K562 (cell line): Measurements from ENCODE around the gene GLT1D1. TPM values are rescaled to one million over a fixed set of nuclear protein-coding genes. Genes with fewer than 3 reads are reported as not detected.

Experiments used
- ATAC-seq: fragments of 200-7000 bp; cut with Tn5 transposase; 3 replicates; pipeline ENCODE4 v1.9.1; 2020; ENCODE audit warnings: moderate library complexity
- BruUV-seq: library from RNA; stranded (reverse); fragments of 400-500 nt; replicated peaks from 2 replicates; lab custom pipeline; 2021; lab: Mats Ljungman, UMichigan
- CTCF ChIA-PET: fragments of 300-600 bp; formaldehyde crosslinking; extraction: SDS; loops from one replicate; lab custom pipeline; 2021; ENCODE audit warnings: low intra/inter-chr PET ratio; lab: Yijun Ruan, JAX
- POLR2A ChIA-PET: fragments of 300-600, 350-650 bp; sonication (Branson Sonifier 250); formaldehyde crosslinking; extraction: SDS; loops from one replicate; lab custom pipeline; 2021; ENCODE audit warnings: antibody characterized with exemption, inconsistent platforms; lab: Yijun Ruan, JAX
- DNase-seq, 4 experiments: peaks; one replicate each; pipeline versions ENCODE4 v3.0.0 to v3.0.0-alpha.2; 2011 to 2018; ENCODE audit warnings: low spot score in 3 of 4, mixed read lengths in 3 of 4; ENCODE audit errors: extremely low read depth in 1 of 4
- FAIRE-seq: peaks from 2 replicates; lab custom pipeline; 2011; peaks lifted over from hg19 to GRCh38; lab: Jason Lieb, UNC
- H2AFZ ChIP-seq: 2 replicates; pipeline ENCODE4 v1.6.0; 2011; ENCODE audit warnings: low read depth, low read length, control low read depth, inconsistent platforms
- H3K27ac ChIP-seq: fragments of 200-600 bp; 3 replicates; pipeline ENCODE4 v1.8.0; 2011; ENCODE audit warnings: low read depth, mild to moderate bottlenecking, control low read depth, inconsistent platforms, low read length, moderate library complexity, mixed read lengths; ENCODE audit errors: extremely low read depth
- H3K27me3 ChIP-seq, 2 experiments: fragments of 300-600 bp in 1 of 2; 2 replicates in 1 of 2; 3 replicates in 1 of 2; pipeline versions ENCODE4 v1.6.0 to v1.8.0; 2011; ENCODE audit warnings: inconsistent platforms in 2 of 2, low read length in 2 of 2, mild to moderate bottlenecking in 1 of 2, mixed read lengths in 1 of 2, moderate library complexity in 1 of 2; ENCODE audit not compliant: control insufficient read depth in 2 of 2, insufficient read depth in 2 of 2
- H3K36me3 ChIP-seq: fragments of 300-600 bp; 3 replicates; pipeline ENCODE4 v1.8.0; 2011; ENCODE audit warnings: mild to moderate bottlenecking, low read length, inconsistent platforms; ENCODE audit not compliant: control insufficient read depth, insufficient read depth
- H3K4me1 ChIP-seq, 2 experiments: fragments of 200-600 bp in 1 of 2; replicated peaks in 1 of 2; 2 replicates in 1 of 2; 3 replicates in 1 of 2; pipeline versions ENCODE4 v1.5.1 to v1.8.0; 2011; ENCODE audit warnings: inconsistent platforms in 2 of 2, low read length in 2 of 2, mild to moderate bottlenecking in 1 of 2, mixed read lengths in 1 of 2, moderate library complexity in 1 of 2; ENCODE audit not compliant: control insufficient read depth in 2 of 2, insufficient read depth in 2 of 2
- H3K4me2 ChIP-seq: 2 replicates; pipeline ENCODE4 v1.6.1; 2011; ENCODE audit warnings: low read length, control low read depth, inconsistent platforms, mixed read lengths; ENCODE audit not compliant: insufficient read depth
- H3K4me3 ChIP-seq: fragments of 200-600 bp; sonication (generic), shearing (Covaris generic); 2 replicates; pipeline ENCODE4 v1.5.1; 2016; ENCODE audit warnings: control low read depth, inconsistent platforms
- H3K79me2 ChIP-seq: fragments of 200-600 bp; 3 replicates; pipeline ENCODE4 v1.8.0; 2011; ENCODE audit warnings: low read length, inconsistent platforms; ENCODE audit not compliant: control insufficient read depth, insufficient read depth
- H3K9ac ChIP-seq, 2 experiments: 2 replicates each; pipeline versions ENCODE4 v1.6.0 to v1.6.1; 2011; ENCODE audit warnings: low read depth in 2 of 2, low read length in 2 of 2, control low read depth in 1 of 2, inconsistent platforms in 1 of 2, mild to moderate bottlenecking in 1 of 2, mixed read lengths in 1 of 2; ENCODE audit not compliant: insufficient read depth in 1 of 2
- H3K9me1 ChIP-seq: one replicate; pipeline ENCODE4 v1.6.0; 2011; ENCODE audit warnings: inconsistent platforms, mild to moderate bottlenecking, low read length, moderate library complexity; ENCODE audit not compliant: control insufficient read depth, insufficient read depth
- H3K9me3 ChIP-seq: replicated peaks from 2 replicates; pipeline ENCODE4 v1.5.1; 2011; ENCODE audit warnings: low read depth, low read length, inconsistent platforms; ENCODE audit not compliant: control insufficient read depth, insufficient read depth
- H4K20me1 ChIP-seq: replicated peaks from 2 replicates; pipeline ENCODE4 v1.6.1; 2011; ENCODE audit warnings: low read length, inconsistent platforms, mixed read lengths; ENCODE audit not compliant: control insufficient read depth, insufficient read depth
- ARHGAP35 ChIP-seq: fragments of 450-650 bp; IDR thresholded peaks from 2 replicates; pipeline ENCODE4 v1.6.1; 2018; ENCODE audit not compliant: partially characterized antibody
- BRF1 ChIP-seq: IDR thresholded peaks from 3 replicates; pipeline ENCODE4 v1.6.1; 2011; ENCODE audit warnings: borderline replicate concordance, mild to moderate bottlenecking; ENCODE audit not compliant: insufficient read length; ENCODE audit errors: extremely low read depth
- CHCHD3 ChIP-seq: fragments of 250-450 bp; sonication (Bioruptor Pico); IDR thresholded peaks from 2 replicates; pipeline ENCODE4 v2.1.2; 2022; ENCODE audit warnings: mild to moderate bottlenecking
- E2F5 ChIP-seq: sonication (generic); formaldehyde crosslinking; IDR thresholded peaks from 2 replicates; pipeline ENCODE4 v1.8.0; 2022; ENCODE audit warnings: mild to moderate bottlenecking, missing genetic modification reagents
- GTF2A2 ChIP-seq: IDR thresholded peaks from 2 replicates; pipeline ENCODE4 v1.6.1; 2016; ENCODE audit warnings: mild to moderate bottlenecking, missing genetic modification characterization, missing compliant biosample characterization
- JUND ChIP-seq, 2 experiments: IDR thresholded peaks; 2 replicates in 1 of 2; 3 replicates in 1 of 2; pipeline ENCODE4 v1.6.1; 2011; ENCODE audit warnings: borderline replicate concordance in 2 of 2, low read depth in 2 of 2, low read length in 2 of 2, improper control_type of control experiment in 1 of 2, missing biosample characterization in 1 of 2, missing genetic modification characterization in 1 of 2, missing genetic modification reagents in 1 of 2
- MXI1 ChIP-seq: IDR thresholded peaks from 2 replicates; pipeline ENCODE4 v1.6.1; 2011; ENCODE audit warnings: low read depth, mild to moderate bottlenecking, improper control_type of control experiment, low read length
- PURB ChIP-seq: sonication (generic); formaldehyde crosslinking; IDR thresholded peaks from 2 replicates; pipeline ENCODE4 v1.9.0; 2021; ENCODE audit warnings: low read depth, mild to moderate bottlenecking, missing genetic modification reagents
- RAD21 ChIP-seq, 2 experiments: fragments of 250-450 bp in 1 of 2; fragments of 450-650 bp in 1 of 2; sonication (Bioruptor Pico) in 1 of 2; formaldehyde crosslinking in 1 of 2; IDR thresholded peaks in 1 of 2; conservative IDR thresholded peaks in 1 of 2; 2 replicates each; pipeline versions ENCODE4 v1.4.0 to v1.8.0; 2020 to 2022; ENCODE audit warnings: mild to moderate bottlenecking in 2 of 2, moderate library complexity in 1 of 2
- RBBP5 ChIP-seq: fragments of 200-600 bp; sonication (generic); IDR thresholded peaks from 2 replicates; pipeline ENCODE4 v1.6.1; 2012; ENCODE audit warnings: borderline replicate concordance, mild to moderate bottlenecking, low read length, control low read depth, inconsistent platforms; ENCODE audit not compliant: insufficient read depth, poor library complexity, severe bottlenecking
- TEAD2 ChIP-seq: fragments of 450-650 bp; IDR thresholded peaks from 2 replicates; pipeline ENCODE4 v1.6.1; 2016; ENCODE audit warnings: missing genetic modification characterization, control low read depth, missing compliant biosample characterization
- TSHZ1 ChIP-seq: fragments of 250-450 bp; sonication (Bioruptor Pico); IDR thresholded peaks from 2 replicates; pipeline ENCODE4 v1.4.0; 2020; ENCODE audit warnings: mild to moderate bottlenecking, moderate library complexity
- ZNF133 ChIP-seq: fragments of 250-450 bp; sonication (Bioruptor Pico); IDR thresholded peaks from 2 replicates; pipeline ENCODE4 v1.4.0; 2020; ENCODE audit warnings: mild to moderate bottlenecking
- ZNF274 ChIP-seq: IDR thresholded peaks from 2 replicates; pipeline ENCODE4 v1.6.1; 2011; ENCODE audit warnings: low read depth, mild to moderate bottlenecking, low read length, moderate library complexity, borderline replicate concordance
- ZNF445 ChIP-seq: fragments of 250-450 bp; sonication (Bioruptor Pico); IDR thresholded peaks from 2 replicates; pipeline ENCODE4 v1.4.0; 2020; ENCODE audit warnings: low read depth, mild to moderate bottlenecking, moderate library complexity
- WGBS: fragments of 100-300 bp; shearing (Covaris generic); methylation state at CpG from one replicate; pipeline ENCODE4 v1.1.6; 2016; ENCODE audit warnings: low coverage, mixed read lengths; ENCODE audit not compliant: insufficient coverage; ENCODE audit errors: missing lambda C conversion rate; 5-methylcytosine and 5-hydroxymethylcytosine counted together
- in situ Hi-C: fragments of 300-500 bp; cut with MboI; formaldehyde crosslinking; loops from 4 replicates; pipeline ENCODE4 v1.15.0; 2018; ENCODE audit warnings: inconsistent platforms, mixed read lengths
- intact Hi-C: fragments of 100-400 bp; cut with micrococcal nuclease; formaldehyde crosslinking; loops from 2 replicates; pipeline ENCODE4 v1.14.2; 2022
- polyA plus RNA-seq, 8 experiments: library from polyadenylated mRNA; depleted of rRNA in 4 of 8; stranded (reverse) in 5 of 8; unstranded in 3 of 8; fragments of >200 nt; fragmentation: Nextera tagmentation in 2 of 8; fragmentation: Illumina TruSeq in 1 of 8; extraction: Ambion mirVana in 2 of 8; extraction: Trizol in 1 of 8; gene quantifications; 2 replicates each; pipeline versions ENCODE4 v1.2.1 to v1.2.3, GENCODE V29; 2011 to 2014; ENCODE audit warnings: inconsistent platforms in 1 of 8, missing spikeins in 1 of 8
- total RNA-seq, 7 experiments: library from RNA; depleted of rRNA in 6 of 7; stranded (reverse); fragments of >200 nt in 6 of 7; fragmentation: Illumina TruSeq in 2 of 7; extraction: Trizol in 2 of 7; gene quantifications; 2 replicates each; pipeline versions ENCODE4 v1.2.1 to v1.2.3, GENCODE V29; 2011 to 2021; ENCODE audit warnings: low replicate concordance in 1 of 7

Gene GLT1D1
- total and polyA plus RNA-seq, 9 of the 15 experiments (the other 6 are each of a cell fraction or from before 2014, with no cell fraction given), result 0.04 TPM; not detected in 8

- no peak overlapping the region for H3K9ac ChIP-seq
Measured at GRCh38 chr12:128815779-128816642, 37.3 kb upstream of the GLT1D1 start.

More at GRCh38 chr12:128815779-128816642, 37.3 kb upstream of the GLT1D1 start:
- peaks cover 76% of the 10 kb centered on the region for H3K79me2 ChIP-seq
- no TSS peak for BruUV-seq
- POLR2A ChIA-PET, result interaction anchor here (0.6 kb wide), 1 partner anchor 8 kb away, joined by 4 read pairs; the partner anchor contains the start of gene SLC15A4
- 72% methylated on average over 7 of the region's 7 CpGs for WGBS
- no peaks in the 10 kb centered on the region for H3K9me3 ChIP-seq
- FAIRE-seq (no peak), ATAC-seq (no peak), DNase-seq (no peak)
- CTCF ChIA-PET, result no interaction called here
- peaks cover 5 to 12% of the 10 kb centered on the region in 2 experiments; a peak in 3 of 5 replicates for H3K4me1 ChIP-seq
- peaks cover 3% of the 10 kb centered on the region for H3K9me1 ChIP-seq
- H3K4me3 ChIP-seq, result no peak overlapping the region
- peaks cover 10% of the 10 kb centered on the region; the same call in 1 of the 2 replicates for H4K20me1 ChIP-seq
- no peak overlapping the region for H2AFZ ChIP-seq
- in situ Hi-C loops, result no loop called here
- H3K36me3 ChIP-seq, result peaks cover 52% of the 10 kb centered on the region
- H3K27ac ChIP-seq, result no peak overlapping the region
- no peak overlapping the region for H3K4me2 ChIP-seq
- intact Hi-C loops, result no loop called here
- no peak for TF ChIP-seq BRF1
- TF ChIP-seq ZNF274, result no peak
- TF ChIP-seq ARHGAP35, result no peak
- TF ChIP-seq RBBP5, result no peak
- no peak for TF ChIP-seq PURB
- TF ChIP-seq ZNF133 (CRISPR knock-in tag), result no peak
- no peak for TF ChIP-seq GTF2A2 (tag)
- no peak for TF ChIP-seq JUND (IDR thresholded peaks at IDR 0.05; ENCODE audit: borderline replicate concordance, low read depth, low read length)
- no peak for TF ChIP-seq JUND (tag; IDR thresholded peaks at IDR 0.05; ENCODE audit: borderline replicate concordance, low read depth, low read length)
- TF ChIP-seq TSHZ1 (CRISPR knock-in tag), result no peak
- TF ChIP-seq RAD21 (CRISPR knock-in tag; conservative IDR thresholded peaks at IDR 0.05 in 1 of 2, IDR thresholded peaks at IDR 0.05 in 1 of 2), result no peak
- TF ChIP-seq ZNF445 (CRISPR knock-in tag), result no peak
- TF ChIP-seq MXI1, result no peak
- TF ChIP-seq TEAD2 (tag), result no peak
- no peak for TF ChIP-seq CHCHD3 (CRISPR knock-in tag)
- no peak for TF ChIP-seq E2F5
- H3K27me3 ChIP-seq, result no peaks in the 10 kb centered on the region
